PC-3 (cell line): ENCODE measurements around the gene PDCD1LG2.

Source experiments
- EZH2 ChIP-seq: fragments of 300-600 bp; sonication (generic); IDR thresholded peaks from one replicate; pipeline ENCODE4 v1.6.1; 2017; ENCODE audit warnings: antibody characterized with exemption, mild to moderate bottlenecking, low read length; ENCODE audit not compliant: unreplicated experiment
- EZH2phosphoT487 ChIP-seq: fragments of 300-600 bp; sonication (generic); IDR thresholded peaks from 2 replicates; pipeline ENCODE4 v1.6.1; 2018; ENCODE audit warnings: mild to moderate bottlenecking, antibody characterized with exemption, low read length, borderline replicate concordance
- TF ChIP-seq, protein P1 (sequence below): fragments of 300-600 bp; sonication (generic); conservative IDR thresholded peaks from 2 replicates; pipeline ENCODE4 v1.5.1; 2017; ENCODE audit warnings: antibody characterized with exemption, low read depth, mild to moderate bottlenecking, low read length

- TF ChIP-seq, protein P1, sequence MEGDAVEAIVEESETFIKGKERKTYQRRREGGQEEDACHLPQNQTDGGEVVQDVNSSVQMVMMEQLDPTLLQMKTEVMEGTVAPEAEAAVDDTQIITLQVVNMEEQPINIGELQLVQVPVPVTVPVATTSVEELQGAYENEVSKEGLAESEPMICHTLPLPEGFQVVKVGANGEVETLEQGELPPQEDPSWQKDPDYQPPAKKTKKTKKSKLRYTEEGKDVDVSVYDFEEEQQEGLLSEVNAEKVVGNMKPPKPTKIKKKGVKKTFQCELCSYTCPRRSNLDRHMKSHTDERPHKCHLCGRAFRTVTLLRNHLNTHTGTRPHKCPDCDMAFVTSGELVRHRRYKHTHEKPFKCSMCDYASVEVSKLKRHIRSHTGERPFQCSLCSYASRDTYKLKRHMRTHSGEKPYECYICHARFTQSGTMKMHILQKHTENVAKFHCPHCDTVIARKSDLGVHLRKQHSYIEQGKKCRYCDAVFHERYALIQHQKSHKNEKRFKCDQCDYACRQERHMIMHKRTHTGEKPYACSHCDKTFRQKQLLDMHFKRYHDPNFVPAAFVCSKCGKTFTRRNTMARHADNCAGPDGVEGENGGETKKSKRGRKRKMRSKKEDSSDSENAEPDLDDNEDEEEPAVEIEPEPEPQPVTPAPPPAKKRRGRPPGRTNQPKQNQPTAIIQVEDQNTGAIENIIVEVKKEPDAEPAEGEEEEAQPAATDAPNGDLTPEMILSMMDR, result no peak
- no peak for TF ChIP-seq EZH2
- no peak for TF ChIP-seq EZH2phosphoT487
These were observed 70.3 kb downstream of the PDCD1LG2 start for GRCh38 chr9:5580650-5581049.
